OCI-LY7 (cell line): ENCODE results near the gene CXCL5.

Experiments
- EZH2phosphoT487 ChIP-seq: fragments of 200-600 bp; sonication (generic); IDR thresholded peaks from 2 replicates; pipeline ENCODE4 v1.6.1; 2018; ENCODE audit warnings: low read depth, borderline replicate concordance, mild to moderate bottlenecking, mixed run types, antibody characterized with exemption, low read length, moderate library complexity, mixed read lengths
- TF ChIP-seq, protein P1 (sequence below): fragments of 200-600 bp; sonication (generic); conservative IDR thresholded peaks from 2 replicates; pipeline ENCODE4 v1.5.1; 2014; ENCODE audit warnings: mild to moderate bottlenecking, antibody characterized with exemption, low read length, moderate library complexity, mixed read lengths

DNA sequence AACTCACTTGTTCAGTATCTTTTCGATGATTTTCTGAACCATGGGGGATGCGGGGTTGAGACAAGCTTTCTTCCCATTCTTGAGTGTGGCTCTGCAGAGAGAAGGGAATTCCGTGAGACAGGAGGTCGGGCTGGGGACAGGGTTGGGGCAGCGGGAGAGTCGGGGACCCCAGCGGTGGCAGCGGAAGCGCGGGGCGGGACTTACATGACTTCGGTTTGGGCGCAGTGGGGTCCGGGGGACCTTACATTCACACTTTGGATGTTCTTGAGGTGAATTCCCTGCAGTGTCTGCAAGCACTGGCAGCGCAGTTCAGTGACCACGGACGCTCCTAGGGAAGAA is 39.6 kb upstream of the CXCL5 start:
- TF ChIP-seq, protein P1, sequence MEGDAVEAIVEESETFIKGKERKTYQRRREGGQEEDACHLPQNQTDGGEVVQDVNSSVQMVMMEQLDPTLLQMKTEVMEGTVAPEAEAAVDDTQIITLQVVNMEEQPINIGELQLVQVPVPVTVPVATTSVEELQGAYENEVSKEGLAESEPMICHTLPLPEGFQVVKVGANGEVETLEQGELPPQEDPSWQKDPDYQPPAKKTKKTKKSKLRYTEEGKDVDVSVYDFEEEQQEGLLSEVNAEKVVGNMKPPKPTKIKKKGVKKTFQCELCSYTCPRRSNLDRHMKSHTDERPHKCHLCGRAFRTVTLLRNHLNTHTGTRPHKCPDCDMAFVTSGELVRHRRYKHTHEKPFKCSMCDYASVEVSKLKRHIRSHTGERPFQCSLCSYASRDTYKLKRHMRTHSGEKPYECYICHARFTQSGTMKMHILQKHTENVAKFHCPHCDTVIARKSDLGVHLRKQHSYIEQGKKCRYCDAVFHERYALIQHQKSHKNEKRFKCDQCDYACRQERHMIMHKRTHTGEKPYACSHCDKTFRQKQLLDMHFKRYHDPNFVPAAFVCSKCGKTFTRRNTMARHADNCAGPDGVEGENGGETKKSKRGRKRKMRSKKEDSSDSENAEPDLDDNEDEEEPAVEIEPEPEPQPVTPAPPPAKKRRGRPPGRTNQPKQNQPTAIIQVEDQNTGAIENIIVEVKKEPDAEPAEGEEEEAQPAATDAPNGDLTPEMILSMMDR, result no peak
- no peak for TF ChIP-seq EZH2phosphoT487
